ENCODE measurements around the gene ERRFI1. TPM values are rescaled to one million over a fixed set of nuclear protein-coding genes. Genes with fewer than 3 reads are reported as not detected.

Gene ERRFI1
- total RNA-seq, 1 experiment from 2014 or later, result 44.4 TPM

DNA sequence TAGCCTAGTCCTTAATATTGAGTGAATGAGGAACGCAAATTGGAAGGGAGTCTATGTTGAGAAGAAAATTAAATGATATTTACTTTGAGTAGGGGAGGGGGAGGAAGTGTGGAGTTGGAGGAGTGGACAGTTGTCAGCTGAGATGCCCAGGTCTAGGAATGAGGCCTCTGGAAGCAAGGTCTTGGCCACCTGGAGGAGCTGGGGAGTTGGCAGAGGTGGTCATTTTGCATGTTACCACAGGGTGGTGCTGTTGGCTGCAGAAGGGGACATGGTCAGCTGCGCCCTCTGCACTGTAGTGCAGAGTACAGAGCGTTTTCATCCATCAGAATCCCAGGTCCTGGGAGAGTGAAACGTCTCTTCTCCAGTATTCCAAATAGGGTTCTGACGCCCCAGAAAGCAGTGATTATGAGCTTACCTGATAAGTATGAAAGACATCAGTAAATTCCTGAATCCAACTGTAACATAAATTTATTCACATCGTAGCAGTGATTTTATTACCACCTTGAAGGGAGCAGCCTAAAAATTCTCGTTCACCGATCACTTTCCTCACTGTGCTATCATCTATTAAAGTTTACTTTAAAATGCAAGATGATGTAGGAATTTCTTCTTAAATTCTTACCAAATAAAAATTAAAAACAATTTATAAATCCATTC is 50.8 kb downstream of the ERRFI1 start:
- peaks cover 58% of the 10 kb centered on the region for H3K36me3 ChIP-seq (ENCODE audit: insufficient read depth, low read length, poor library complexity, severe bottlenecking)
- DNase-seq (ENCODE audit: low spot score), result peak; percentile 63
- no peaks in the 10 kb centered on the region for H3K4me1 ChIP-seq (ENCODE audit: insufficient read depth, low read length, poor library complexity, severe bottlenecking)
- H3K27me3 ChIP-seq (replicated peaks; ENCODE audit: insufficient read depth, low read depth, low read length, poor library complexity), result no peaks in the 10 kb centered on the region
- intact Hi-C loops (cut with micrococcal nuclease; ENCODE audit: unreplicated experiment), result loop anchor here (2.0 kb wide), 1 partner anchor 373 kb away; no protein-coding TSS in a partner anchor
- no peak overlapping the region for H3K27ac ChIP-seq (ENCODE audit: low read depth, low read length, poor library complexity, severe bottlenecking)
- CTCF ChIA-PET, result interaction anchor here (0.6 to 2.1 kb wide), 11 partner anchors 17 to 1029 kb away, joined by 3 to 19 read pairs (median 4); no protein-coding TSS in a partner anchor
- BruUV-seq (replicated peaks), result no TSS peak
- no peak overlapping the region for H3K4me3 ChIP-seq (ENCODE audit: low read depth, low read length, poor library complexity, severe bottlenecking)
- no peaks in the 10 kb centered on the region for H3K9me3 ChIP-seq (ENCODE audit: low read depth, low read length, poor library complexity, severe bottlenecking)
- TF ChIP-seq CTCF (conservative IDR thresholded peaks at IDR 0.05; ENCODE audit: low read depth, low read length) (peak; percentile 89), EZH2 (IDR thresholded peaks at IDR 0.05; ENCODE audit: borderline replicate concordance, low read depth, low read length, poor library complexity, severe bottlenecking) (no peak)
- POLR2A ChIA-PET (ENCODE audit: low non-redundant PET), result interaction anchor here (0.7 kb wide), 1 partner anchor 271 kb away, joined by 4 read pairs; no protein-coding TSS in a partner anchor

GRCh38 chr1:7973086-7973485 is 53.0 kb downstream of the ERRFI1 start:
- no TSS peak for BruUV-seq (replicated peaks)
- Histone ChIP-seq H3K4me3 (ENCODE audit: low read depth, low read length, poor library complexity, severe bottlenecking) (no peak overlapping the region), H3K9me3 (ENCODE audit: low read depth, low read length, poor library complexity, severe bottlenecking) (no peaks in the 10 kb centered on the region), H3K27ac (ENCODE audit: low read depth, low read length, poor library complexity, severe bottlenecking) (no peak overlapping the region), H3K4me1 (ENCODE audit: insufficient read depth, low read length, poor library complexity, severe bottlenecking) (no peaks in the 10 kb centered on the region), H3K36me3 (ENCODE audit: insufficient read depth, low read length, poor library complexity, severe bottlenecking) (peaks cover 62% of the 10 kb centered on the region), H3K27me3 (replicated peaks; ENCODE audit: insufficient read depth, low read depth, low read length, poor library complexity) (no peaks in the 10 kb centered on the region)
- no peak for DNase-seq (ENCODE audit: low spot score)
- TF ChIP-seq CTCF (conservative IDR thresholded peaks at IDR 0.05; ENCODE audit: low read depth, low read length) (no peak), EZH2 (IDR thresholded peaks at IDR 0.05; ENCODE audit: borderline replicate concordance, low read depth, low read length, poor library complexity, severe bottlenecking) (no peak)
- ChIA-PET CTCF (no interaction called here), POLR2A (ENCODE audit: low non-redundant PET) (interaction anchor here (0.7 kb wide), 1 partner anchor 12 kb away, joined by 3 read pairs; no protein-coding TSS in a partner anchor)
- intact Hi-C loops (cut with micrococcal nuclease; ENCODE audit: unreplicated experiment), result no loop called here

GRCh38 chr1:7972285-7972684 is 53.8 kb downstream of the ERRFI1 start:
- Histone ChIP-seq H3K27me3 (replicated peaks; ENCODE audit: insufficient read depth, low read depth, low read length, poor library complexity) (no peaks in the 10 kb centered on the region), H3K4me3 (ENCODE audit: low read depth, low read length, poor library complexity, severe bottlenecking) (no peak overlapping the region), H3K4me1 (ENCODE audit: insufficient read depth, low read length, poor library complexity, severe bottlenecking) (no peaks in the 10 kb centered on the region), H3K9me3 (ENCODE audit: low read depth, low read length, poor library complexity, severe bottlenecking) (no peaks in the 10 kb centered on the region), H3K36me3 (ENCODE audit: insufficient read depth, low read length, poor library complexity, severe bottlenecking) (peaks cover 67% of the 10 kb centered on the region), H3K27ac (ENCODE audit: low read depth, low read length, poor library complexity, severe bottlenecking) (no peak overlapping the region)
- CTCF ChIA-PET, result no interaction called here
- DNase-seq (ENCODE audit: low spot score), result no peak
- TF ChIP-seq EZH2 (IDR thresholded peaks at IDR 0.05; ENCODE audit: borderline replicate concordance, low read depth, low read length, poor library complexity, severe bottlenecking) (no peak), CTCF (conservative IDR thresholded peaks at IDR 0.05; ENCODE audit: low read depth, low read length) (no peak)
- intact Hi-C loops (cut with micrococcal nuclease; ENCODE audit: unreplicated experiment), result no loop called here
- BruUV-seq (replicated peaks), result no TSS peak
- POLR2A ChIA-PET (ENCODE audit: low non-redundant PET), result interaction anchor here (0.7 kb wide), 1 partner anchor 13 kb away, joined by 3 read pairs; no protein-coding TSS in a partner anchor

Data from A673 (cell line).